GM23338 (cell line): ENCODE results near the gene SGCG. TPM values are rescaled to one million over a fixed set of nuclear protein-coding genes. Genes with fewer than 3 reads are reported as not detected.

Source experiments
- ATAC-seq: fragments of 200-7000 bp; cut with Tn5 transposase; 3 replicates; pipeline ENCODE4 v1.9.1; 2020
- DNase-seq: peaks from one replicate; pipeline ENCODE4 v3.0.0-alpha.2; 2015; ENCODE audit warnings: low spot score
- H2AFZ ChIP-seq: fragments of 200-600 bp; sonication (generic); 2 replicates; pipeline ENCODE4 v1.8.0; 2016; ENCODE audit warnings: antibody characterized with exemption, mild to moderate bottlenecking, moderate library complexity
- H3F3A ChIP-seq: fragments of 200-600 bp; sonication (generic); replicated peaks from 2 replicates; pipeline ENCODE4 v1.8.0; 2017; ENCODE audit warnings: antibody characterized with exemption, mixed run types, low read depth
- H3K27ac ChIP-seq: fragments of 200-600 bp; sonication (generic); 2 replicates; pipeline ENCODE4 v1.6.1; 2016; ENCODE audit warnings: low read depth
- H3K27me3 ChIP-seq: fragments of 200-600 bp; sonication (generic); 2 replicates; pipeline ENCODE4 v1.8.0; 2016; ENCODE audit warnings: mild to moderate bottlenecking, mixed run types, moderate library complexity; ENCODE audit not compliant: insufficient read depth
- H3K36me3 ChIP-seq: fragments of 200-600 bp; sonication (generic); 2 replicates; pipeline ENCODE4 v1.8.0; 2016; ENCODE audit warnings: mild to moderate bottlenecking; ENCODE audit not compliant: insufficient read depth
- H3K4me1 ChIP-seq: fragments of 200-600 bp; sonication (generic); 2 replicates; pipeline ENCODE4 v1.8.0; 2016; ENCODE audit warnings: mild to moderate bottlenecking, moderate library complexity; ENCODE audit not compliant: insufficient read depth
- H3K4me2 ChIP-seq: fragments of 200-600 bp; sonication (generic); 2 replicates; pipeline ENCODE4 v1.7.1; 2017; ENCODE audit warnings: mixed run types
- H3K4me3 ChIP-seq: fragments of 200-600 bp; sonication (generic); 2 replicates; pipeline ENCODE4 v1.6.1; 2016; ENCODE audit warnings: mixed run types
- H3K79me2 ChIP-seq: fragments of 200-600 bp; sonication (generic); replicated peaks from 2 replicates; pipeline ENCODE4 v1.8.0; 2017; ENCODE audit warnings: mild to moderate bottlenecking; ENCODE audit not compliant: insufficient read depth
- H3K9me2 ChIP-seq: fragments of 200-600 bp; sonication (generic); 2 replicates; pipeline ENCODE4 v1.8.0; 2017; ENCODE audit not compliant: insufficient read depth
- H4K20me1 ChIP-seq: fragments of 200-600 bp; sonication (generic); replicated peaks from 2 replicates; pipeline ENCODE4 v1.8.0; 2017; ENCODE audit warnings: mild to moderate bottlenecking; ENCODE audit not compliant: insufficient read depth
- H3K27ac Mint-ChIP-seq: 2 replicates; pipeline ENCODE4 v1.8.0; 2020; ENCODE audit warnings: inconsistent platforms, mild to moderate bottlenecking, moderate library complexity, mixed read lengths
- H3K27me3 Mint-ChIP-seq: 3 replicates; pipeline ENCODE4 v1.8.0; 2022; ENCODE audit warnings: low read depth, mild to moderate bottlenecking, moderate library complexity, mixed read lengths, inconsistent platforms; ENCODE audit not compliant: insufficient read depth, poor library complexity
- H3K36me3 Mint-ChIP-seq: 3 replicates; pipeline ENCODE4 v1.8.0; 2021; ENCODE audit warnings: low read depth, mild to moderate bottlenecking, inconsistent platforms, moderate library complexity, mixed read lengths
- H3K4me1 Mint-ChIP-seq: 3 replicates; pipeline ENCODE4 v1.8.0; 2020; ENCODE audit warnings: mild to moderate bottlenecking, inconsistent platforms, mixed read lengths
- H3K4me3 Mint-ChIP-seq: 3 replicates; pipeline ENCODE4 v1.8.0; 2021; ENCODE audit warnings: moderate library complexity, mild to moderate bottlenecking, inconsistent platforms, mixed read lengths
- H3K9me3 Mint-ChIP-seq: 3 replicates; pipeline ENCODE4 v1.8.0; 2020; ENCODE audit warnings: moderate library complexity, mild to moderate bottlenecking, inconsistent platforms, mixed read lengths
- CREB1 ChIP-seq: fragments of 250-450 bp; sonication (Bioruptor Pico); IDR thresholded peaks from 2 replicates; pipeline ENCODE4 v1.5.0; 2020; ENCODE audit warnings: low read depth, mild to moderate bottlenecking, moderate library complexity
- EZH2phosphoT487 ChIP-seq: fragments of 200-600 bp; sonication (generic); IDR thresholded peaks from one replicate; pipeline ENCODE4 v1.8.1; 2018; ENCODE audit warnings: antibody characterized with exemption; ENCODE audit not compliant: unreplicated experiment
- JUNB ChIP-seq: IDR thresholded peaks from one replicate; pipeline ENCODE4 v1.6.1; 2016; ENCODE audit warnings: antibody characterized with exemption; ENCODE audit not compliant: unreplicated experiment
- ZNF114 ChIP-seq: fragments of 250-450 bp; sonication (Bioruptor Pico); IDR thresholded peaks from 2 replicates; pipeline ENCODE4 v1.5.0; 2020; ENCODE audit warnings: mild to moderate bottlenecking, moderate library complexity
- ZNF331 ChIP-seq: fragments of 250-450 bp; sonication (Bioruptor Pico); IDR thresholded peaks from 2 replicates; pipeline ENCODE4 v1.5.0; 2020; ENCODE audit warnings: low read depth, mild to moderate bottlenecking, moderate library complexity
- polyA plus RNA-seq: library from polyadenylated mRNA; unstranded; fragments of >200 nt; fragmentation: Nextera tagmentation; extraction: Ambion mirVana; gene quantifications from 2 replicates; pipeline ENCODE4 v1.2.1, GENCODE V29; 2016
- total RNA-seq: library from RNA; depleted of rRNA; stranded (reverse); fragments of >200 nt; shearing (Covaris generic); gene quantifications from 2 replicates; pipeline ENCODE4 v1.2.3, GENCODE V29; 2014
- TF ChIP-seq, protein P1 (sequence below): IDR thresholded peaks from one replicate; pipeline ENCODE4 v1.6.1; 2018; ENCODE audit warnings: antibody characterized with exemption; ENCODE audit not compliant: unreplicated experiment
- TF ChIP-seq, protein P2 (sequence below): fragments of 250-450 bp; sonication (Bioruptor Pico); IDR thresholded peaks from 2 replicates; pipeline ENCODE4 v1.5.0; 2020; ENCODE audit warnings: mild to moderate bottlenecking, moderate library complexity
- TF ChIP-seq, protein P3 (sequence below), 2 experiments: fragments of 200-600 bp in 1 of 2; sonication (generic) in 1 of 2; conservative IDR thresholded peaks; 2 replicates each; pipeline versions ENCODE4 v1.5.1 to v1.6.1; 2016 to 2017; ENCODE audit warnings: antibody characterized with exemption in 2 of 2, low read depth in 2 of 2, mild to moderate bottlenecking in 2 of 2, moderate library complexity in 1 of 2

SGCG gene
- total and polyA plus RNA-seq, 2 experiments from 2014 or later, result not detected

DNA sequence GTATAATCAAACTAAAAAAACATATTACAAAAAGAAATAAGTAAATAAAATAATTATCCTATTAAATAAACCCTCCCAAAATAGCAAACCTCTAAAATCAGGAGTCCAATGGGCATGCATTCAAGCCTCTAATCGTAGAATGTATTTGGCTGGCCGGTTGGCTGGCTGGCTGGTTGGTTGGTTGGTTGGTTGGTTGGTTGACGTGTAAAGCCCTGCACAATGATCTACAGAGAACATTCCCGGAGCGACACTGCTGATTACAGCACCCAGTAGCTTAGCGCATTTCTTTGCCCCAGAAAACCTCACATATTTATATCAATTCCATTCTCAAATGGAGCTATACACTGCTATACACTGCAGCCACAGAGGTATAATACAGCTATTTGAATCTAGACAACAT, 187.1 kb downstream of the SGCG start (continued):
- TF ChIP-seq, protein P1, sequence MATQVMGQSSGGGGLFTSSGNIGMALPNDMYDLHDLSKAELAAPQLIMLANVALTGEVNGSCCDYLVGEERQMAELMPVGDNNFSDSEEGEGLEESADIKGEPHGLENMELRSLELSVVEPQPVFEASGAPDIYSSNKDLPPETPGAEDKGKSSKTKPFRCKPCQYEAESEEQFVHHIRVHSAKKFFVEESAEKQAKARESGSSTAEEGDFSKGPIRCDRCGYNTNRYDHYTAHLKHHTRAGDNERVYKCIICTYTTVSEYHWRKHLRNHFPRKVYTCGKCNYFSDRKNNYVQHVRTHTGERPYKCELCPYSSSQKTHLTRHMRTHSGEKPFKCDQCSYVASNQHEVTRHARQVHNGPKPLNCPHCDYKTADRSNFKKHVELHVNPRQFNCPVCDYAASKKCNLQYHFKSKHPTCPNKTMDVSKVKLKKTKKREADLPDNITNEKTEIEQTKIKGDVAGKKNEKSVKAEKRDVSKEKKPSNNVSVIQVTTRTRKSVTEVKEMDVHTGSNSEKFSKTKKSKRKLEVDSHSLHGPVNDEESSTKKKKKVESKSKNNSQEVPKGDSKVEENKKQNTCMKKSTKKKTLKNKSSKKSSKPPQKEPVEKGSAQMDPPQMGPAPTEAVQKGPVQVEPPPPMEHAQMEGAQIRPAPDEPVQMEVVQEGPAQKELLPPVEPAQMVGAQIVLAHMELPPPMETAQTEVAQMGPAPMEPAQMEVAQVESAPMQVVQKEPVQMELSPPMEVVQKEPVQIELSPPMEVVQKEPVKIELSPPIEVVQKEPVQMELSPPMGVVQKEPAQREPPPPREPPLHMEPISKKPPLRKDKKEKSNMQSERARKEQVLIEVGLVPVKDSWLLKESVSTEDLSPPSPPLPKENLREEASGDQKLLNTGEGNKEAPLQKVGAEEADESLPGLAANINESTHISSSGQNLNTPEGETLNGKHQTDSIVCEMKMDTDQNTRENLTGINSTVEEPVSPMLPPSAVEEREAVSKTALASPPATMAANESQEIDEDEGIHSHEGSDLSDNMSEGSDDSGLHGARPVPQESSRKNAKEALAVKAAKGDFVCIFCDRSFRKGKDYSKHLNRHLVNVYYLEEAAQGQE, result no peak

DNA sequence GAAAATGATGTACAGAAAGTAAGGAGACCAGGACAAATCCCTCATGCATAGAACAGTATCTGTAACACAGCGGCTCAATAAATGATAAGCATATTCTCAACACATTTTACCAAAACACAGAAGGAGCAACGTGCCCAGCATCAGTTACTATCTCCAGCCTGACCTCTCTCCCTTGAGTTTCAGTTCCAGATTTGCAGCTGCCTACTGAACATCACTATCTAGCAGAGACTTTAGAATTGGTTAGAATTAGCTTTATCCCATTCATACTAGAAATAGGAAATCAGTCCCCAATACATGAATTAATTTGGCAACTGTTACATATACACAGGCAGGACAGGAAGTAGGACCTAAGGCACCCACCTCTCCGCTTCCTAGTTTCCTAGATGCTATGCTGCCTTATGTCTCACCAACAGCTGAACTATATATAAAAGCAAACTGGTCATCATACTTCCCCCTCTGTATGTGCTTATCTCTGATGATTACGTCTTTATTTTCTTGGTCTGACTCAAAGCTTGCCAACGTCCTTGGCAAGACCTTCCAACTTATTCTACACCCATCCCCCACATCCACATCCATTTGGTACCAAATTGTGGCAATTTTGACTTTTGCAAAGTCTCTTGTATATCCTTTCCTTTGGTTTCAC, 191.6 kb downstream of the SGCG start:
- Histone ChIP-seq H3K36me3 (peaks cover 13% of the 10 kb centered on the region; the same call in 1 of the 2 replicates), H4K20me1 (peaks cover 16% of the 10 kb centered on the region), H3K79me2 (peaks cover 35% of the 10 kb centered on the region), H3K9me2 (no peaks in the 10 kb centered on the region), H3K27me3 (no peaks in the 10 kb centered on the region), H2AFZ (no peak overlapping the region), H3F3A (no peaks in the 10 kb centered on the region), H3K4me2 (no peak overlapping the region), H3K27ac (no peak overlapping the region), H3K4me3 (no peak overlapping the region), H3K4me1 (peaks cover 7% of the 10 kb centered on the region; the same call in 1 of the 2 replicates)
- Mint-ChIP-seq H3K27me3 (no peaks in the 10 kb centered on the region), H3K9me3 (no peaks in the 10 kb centered on the region), H3K36me3 (peaks cover 38% of the 10 kb centered on the region), H3K4me3 (no peak overlapping the region), H3K4me1 (peaks cover 14% of the 10 kb centered on the region; the same call in 2 of the 3 replicates), H3K27ac (no peak overlapping the region)
- ATAC-seq (no peak), DNase-seq (no peak)
- TF ChIP-seq EZH2phosphoT487 (no peak), ZNF331 (no peak), ZNF114 (CRISPR knock-in tag) (no peak), CREB1 (CRISPR knock-in tag) (no peak), JUNB (no peak)
- TF ChIP-seq, protein P2, sequence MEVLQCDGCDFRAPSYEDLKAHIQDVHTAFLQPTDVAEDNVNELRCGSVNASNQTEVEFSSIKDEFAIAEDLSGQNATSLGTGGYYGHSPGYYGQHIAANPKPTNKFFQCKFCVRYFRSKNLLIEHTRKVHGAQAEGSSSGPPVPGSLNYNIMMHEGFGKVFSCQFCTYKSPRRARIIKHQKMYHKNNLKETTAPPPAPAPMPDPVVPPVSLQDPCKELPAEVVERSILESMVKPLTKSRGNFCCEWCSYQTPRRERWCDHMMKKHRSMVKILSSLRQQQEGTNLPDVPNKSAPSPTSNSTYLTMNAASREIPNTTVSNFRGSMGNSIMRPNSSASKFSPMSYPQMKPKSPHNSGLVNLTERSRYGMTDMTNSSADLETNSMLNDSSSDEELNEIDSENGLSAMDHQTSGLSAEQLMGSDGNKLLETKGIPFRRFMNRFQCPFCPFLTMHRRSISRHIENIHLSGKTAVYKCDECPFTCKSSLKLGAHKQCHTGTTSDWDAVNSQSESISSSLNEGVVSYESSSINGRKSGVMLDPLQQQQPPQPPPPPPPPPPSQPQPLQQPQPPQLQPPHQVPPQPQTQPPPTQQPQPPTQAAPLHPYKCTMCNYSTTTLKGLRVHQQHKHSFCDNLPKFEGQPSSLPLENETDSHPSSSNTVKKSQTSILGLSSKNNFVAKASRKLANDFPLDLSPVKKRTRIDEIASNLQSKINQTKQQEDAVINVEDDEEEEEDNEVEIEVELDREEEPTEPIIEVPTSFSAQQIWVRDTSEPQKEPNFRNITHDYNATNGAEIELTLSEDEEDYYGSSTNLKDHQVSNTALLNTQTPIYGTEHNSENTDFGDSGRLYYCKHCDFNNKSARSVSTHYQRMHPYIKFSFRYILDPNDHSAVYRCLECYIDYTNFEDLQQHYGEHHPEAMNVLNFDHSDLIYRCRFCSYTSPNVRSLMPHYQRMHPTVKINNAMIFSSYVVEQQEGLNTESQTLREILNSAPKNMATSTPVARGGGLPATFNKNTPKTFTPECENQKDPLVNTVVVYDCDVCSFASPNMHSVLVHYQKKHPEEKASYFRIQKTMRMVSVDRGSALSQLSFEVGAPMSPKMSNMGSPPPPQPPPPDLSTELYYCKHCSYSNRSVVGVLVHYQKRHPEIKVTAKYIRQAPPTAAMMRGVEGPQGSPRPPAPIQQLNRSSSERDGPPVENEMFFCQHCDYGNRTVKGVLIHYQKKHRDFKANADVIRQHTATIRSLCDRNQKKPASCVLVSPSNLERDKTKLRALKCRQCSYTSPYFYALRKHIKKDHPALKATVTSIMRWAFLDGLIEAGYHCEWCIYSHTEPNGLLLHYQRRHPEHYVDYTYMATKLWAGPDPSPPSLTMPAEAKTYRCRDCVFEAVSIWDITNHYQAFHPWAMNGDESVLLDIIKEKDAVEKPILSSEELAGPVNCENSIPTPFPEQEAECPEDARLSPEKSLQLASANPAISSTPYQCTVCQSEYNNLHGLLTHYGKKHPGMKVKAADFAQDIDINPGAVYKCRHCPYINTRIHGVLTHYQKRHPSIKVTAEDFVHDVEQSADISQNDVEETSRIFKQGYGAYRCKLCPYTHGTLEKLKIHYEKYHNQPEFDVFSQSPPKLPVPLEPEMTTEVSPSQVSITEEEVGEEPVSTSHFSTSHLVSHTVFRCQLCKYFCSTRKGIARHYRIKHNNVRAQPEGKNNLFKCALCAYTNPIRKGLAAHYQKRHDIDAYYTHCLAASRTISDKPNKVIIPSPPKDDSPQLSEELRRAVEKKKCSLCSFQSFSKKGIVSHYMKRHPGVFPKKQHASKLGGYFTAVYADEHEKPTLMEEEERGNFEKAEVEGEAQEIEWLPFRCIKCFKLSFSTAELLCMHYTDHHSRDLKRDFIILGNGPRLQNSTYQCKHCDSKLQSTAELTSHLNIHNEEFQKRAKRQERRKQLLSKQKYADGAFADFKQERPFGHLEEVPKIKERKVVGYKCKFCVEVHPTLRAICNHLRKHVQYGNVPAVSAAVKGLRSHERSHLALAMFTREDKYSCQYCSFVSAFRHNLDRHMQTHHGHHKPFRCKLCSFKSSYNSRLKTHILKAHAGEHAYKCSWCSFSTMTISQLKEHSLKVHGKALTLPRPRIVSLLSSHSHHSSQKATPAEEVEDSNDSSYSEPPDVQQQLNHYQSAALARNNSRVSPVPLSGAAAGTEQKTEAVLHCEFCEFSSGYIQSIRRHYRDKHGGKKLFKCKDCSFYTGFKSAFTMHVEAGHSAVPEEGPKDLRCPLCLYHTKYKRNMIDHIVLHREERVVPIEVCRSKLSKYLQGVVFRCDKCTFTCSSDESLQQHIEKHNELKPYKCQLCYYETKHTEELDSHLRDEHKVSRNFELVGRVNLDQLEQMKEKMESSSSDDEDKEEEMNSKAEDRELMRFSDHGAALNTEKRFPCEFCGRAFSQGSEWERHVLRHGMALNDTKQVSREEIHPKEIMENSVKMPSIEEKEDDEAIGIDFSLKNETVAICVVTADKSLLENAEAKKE, result no peak
- TF ChIP-seq, protein P1, result no peak
- TF ChIP-seq, protein P3, sequence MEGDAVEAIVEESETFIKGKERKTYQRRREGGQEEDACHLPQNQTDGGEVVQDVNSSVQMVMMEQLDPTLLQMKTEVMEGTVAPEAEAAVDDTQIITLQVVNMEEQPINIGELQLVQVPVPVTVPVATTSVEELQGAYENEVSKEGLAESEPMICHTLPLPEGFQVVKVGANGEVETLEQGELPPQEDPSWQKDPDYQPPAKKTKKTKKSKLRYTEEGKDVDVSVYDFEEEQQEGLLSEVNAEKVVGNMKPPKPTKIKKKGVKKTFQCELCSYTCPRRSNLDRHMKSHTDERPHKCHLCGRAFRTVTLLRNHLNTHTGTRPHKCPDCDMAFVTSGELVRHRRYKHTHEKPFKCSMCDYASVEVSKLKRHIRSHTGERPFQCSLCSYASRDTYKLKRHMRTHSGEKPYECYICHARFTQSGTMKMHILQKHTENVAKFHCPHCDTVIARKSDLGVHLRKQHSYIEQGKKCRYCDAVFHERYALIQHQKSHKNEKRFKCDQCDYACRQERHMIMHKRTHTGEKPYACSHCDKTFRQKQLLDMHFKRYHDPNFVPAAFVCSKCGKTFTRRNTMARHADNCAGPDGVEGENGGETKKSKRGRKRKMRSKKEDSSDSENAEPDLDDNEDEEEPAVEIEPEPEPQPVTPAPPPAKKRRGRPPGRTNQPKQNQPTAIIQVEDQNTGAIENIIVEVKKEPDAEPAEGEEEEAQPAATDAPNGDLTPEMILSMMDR (conservative IDR thresholded peaks at IDR 0.05; ENCODE audit: low read depth in 2 of 2), result no peak
